Omental fat pad (tissue), 4 donors: ENCODE data around the gene OR1K1. TPM values are rescaled to one million over a fixed set of nuclear protein-coding genes. Genes with fewer than 3 reads are reported as not detected.
"Not testable (repeated sequence)": the region's sequence is repeated elsewhere in the genome, so short reads cannot be mapped to it uniquely, and the experiment has no call there.

Experiments
- ATAC-seq: fragments of 150-250 bp; one replicate; pipeline ENCODE4 v1.9.1; 2016; ENCODE audit warnings: mild to moderate bottlenecking, moderate library complexity; ENCODE audit not compliant: low FRiP score
- DNase-seq: peaks from one replicate; pipeline ENCODE4 v3.0.0-alpha.2; 2019; ENCODE audit warnings: low spot score
- total RNA-seq, 4 donors: library from RNA; depleted of rRNA; stranded (reverse); fragments of >200 nt; gene quantifications; one replicate each; pipeline ENCODE4 v1.1.0, GENCODE V29; 2016
- TF ChIP-seq, protein P1 (sequence below), 3 donors: fragments of 450-650 bp; IDR thresholded peaks; one replicate each; pipeline ENCODE4 v1.5.1; 2016 to 2017; ENCODE audit warnings: antibody characterized with exemption in 3 of 3, mild to moderate bottlenecking in 3 of 3, moderate library complexity in 2 of 3

OR1K1 gene
- total RNA-seq, 4 donors from 2014 or later, result not detected

DNA sequence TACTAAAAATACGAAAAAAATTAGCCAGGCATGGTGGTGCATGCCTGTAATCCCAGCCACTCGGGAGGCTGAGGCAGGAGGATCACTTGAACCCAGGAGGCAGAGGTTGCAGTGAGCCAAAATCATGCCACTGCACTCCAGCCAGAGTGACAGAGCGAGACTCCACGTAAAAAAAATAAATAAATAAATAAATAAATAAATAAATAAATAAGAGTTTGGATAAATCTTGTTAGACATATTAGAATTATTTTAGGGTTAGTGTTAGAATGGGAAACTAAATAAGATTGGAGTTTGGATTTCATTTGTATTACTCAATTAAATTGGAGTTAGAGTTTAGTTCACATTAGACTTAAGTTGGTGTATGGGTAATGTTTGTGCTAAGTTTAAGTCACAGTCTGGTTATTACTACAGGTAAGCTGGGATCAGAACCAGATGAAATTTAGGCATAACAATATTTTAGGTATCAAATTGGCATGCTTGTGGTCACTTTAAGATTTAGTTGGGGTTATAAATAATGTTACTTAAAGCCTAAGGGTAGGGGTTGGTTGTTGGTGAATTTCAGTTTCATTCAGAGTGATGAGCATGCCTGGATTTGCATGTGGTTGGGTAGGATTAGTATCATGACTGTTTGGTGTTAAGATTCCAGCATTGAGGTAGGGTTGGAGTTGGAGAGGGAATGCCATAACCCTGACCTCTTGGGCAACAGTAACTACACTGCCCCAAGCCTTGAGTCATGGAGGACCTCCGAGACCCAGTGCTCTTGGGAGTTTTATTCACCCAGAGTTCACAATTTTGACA, 7.9 kb upstream of the OR1K1 start:
- ATAC-seq (no peak), DNase-seq (no peak)
- TF ChIP-seq, protein P1, sequence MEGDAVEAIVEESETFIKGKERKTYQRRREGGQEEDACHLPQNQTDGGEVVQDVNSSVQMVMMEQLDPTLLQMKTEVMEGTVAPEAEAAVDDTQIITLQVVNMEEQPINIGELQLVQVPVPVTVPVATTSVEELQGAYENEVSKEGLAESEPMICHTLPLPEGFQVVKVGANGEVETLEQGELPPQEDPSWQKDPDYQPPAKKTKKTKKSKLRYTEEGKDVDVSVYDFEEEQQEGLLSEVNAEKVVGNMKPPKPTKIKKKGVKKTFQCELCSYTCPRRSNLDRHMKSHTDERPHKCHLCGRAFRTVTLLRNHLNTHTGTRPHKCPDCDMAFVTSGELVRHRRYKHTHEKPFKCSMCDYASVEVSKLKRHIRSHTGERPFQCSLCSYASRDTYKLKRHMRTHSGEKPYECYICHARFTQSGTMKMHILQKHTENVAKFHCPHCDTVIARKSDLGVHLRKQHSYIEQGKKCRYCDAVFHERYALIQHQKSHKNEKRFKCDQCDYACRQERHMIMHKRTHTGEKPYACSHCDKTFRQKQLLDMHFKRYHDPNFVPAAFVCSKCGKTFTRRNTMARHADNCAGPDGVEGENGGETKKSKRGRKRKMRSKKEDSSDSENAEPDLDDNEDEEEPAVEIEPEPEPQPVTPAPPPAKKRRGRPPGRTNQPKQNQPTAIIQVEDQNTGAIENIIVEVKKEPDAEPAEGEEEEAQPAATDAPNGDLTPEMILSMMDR (IDR thresholded peaks at IDR 0.05), result no peak

DNA sequence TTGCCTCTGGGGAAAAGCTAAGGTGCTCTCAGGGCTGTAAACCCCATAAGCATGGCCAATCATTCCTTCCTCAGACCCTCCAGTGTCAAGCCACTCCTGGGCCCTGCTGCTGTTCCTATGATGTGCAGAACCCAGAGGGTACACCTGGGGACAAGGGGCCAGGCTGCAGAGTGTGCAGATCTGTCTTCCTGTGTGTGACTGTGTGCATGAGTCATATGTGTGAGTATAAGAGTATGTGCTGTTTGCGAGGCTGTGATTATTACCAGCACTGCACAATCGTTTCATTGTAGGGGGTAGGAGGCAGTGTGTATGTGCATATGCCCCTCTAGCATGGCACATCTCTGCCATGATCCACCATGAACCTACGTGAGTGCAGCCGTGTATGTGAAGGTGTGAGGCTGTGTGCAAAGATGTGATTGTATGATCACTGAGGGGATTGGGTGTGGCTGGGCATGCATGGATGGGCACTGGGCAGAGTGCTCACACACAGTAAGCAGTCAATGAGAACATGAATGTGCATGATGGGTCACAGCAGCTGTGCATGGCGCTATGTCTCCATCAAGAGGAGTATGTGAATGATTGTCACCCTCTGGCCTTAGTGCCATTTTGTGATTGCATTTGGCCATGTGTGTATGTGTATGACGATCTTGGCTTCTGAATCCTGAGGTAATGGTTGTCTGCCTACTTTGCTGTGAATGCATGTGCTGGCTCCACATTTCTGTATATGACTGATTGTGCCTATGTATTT, 2.4 kb upstream of the OR1K1 start:
- no peak for ATAC-seq

DNA sequence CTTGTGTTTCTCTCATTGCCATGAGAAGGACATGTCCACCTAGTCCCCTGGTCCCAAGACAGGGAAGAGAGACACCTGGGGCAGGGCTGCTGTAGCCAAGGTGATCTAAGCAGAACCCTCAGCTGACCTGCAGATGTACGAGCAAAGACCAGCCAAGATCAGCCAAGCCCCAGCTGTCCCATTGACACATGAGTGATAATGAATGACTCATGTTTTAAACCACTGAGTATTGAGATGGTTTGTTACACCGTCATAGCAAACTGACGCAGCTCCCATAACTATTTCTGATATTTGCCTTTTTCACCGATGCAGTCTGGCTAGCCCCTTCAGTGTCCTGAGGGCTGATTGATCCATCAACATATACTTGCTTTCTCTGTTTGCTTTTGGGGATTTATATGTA, 6.7 kb downstream of the OR1K1 start:
- TF ChIP-seq, protein P1 (IDR thresholded peaks at IDR 0.05), result no peak
- DNase-seq (no peak), ATAC-seq (no peak)

More for the DNA sequence above, 2.4 kb upstream of the OR1K1 start:
- no peak for DNase-seq
- TF ChIP-seq, protein P1 (IDR thresholded peaks at IDR 0.05), result no peak

DNA sequence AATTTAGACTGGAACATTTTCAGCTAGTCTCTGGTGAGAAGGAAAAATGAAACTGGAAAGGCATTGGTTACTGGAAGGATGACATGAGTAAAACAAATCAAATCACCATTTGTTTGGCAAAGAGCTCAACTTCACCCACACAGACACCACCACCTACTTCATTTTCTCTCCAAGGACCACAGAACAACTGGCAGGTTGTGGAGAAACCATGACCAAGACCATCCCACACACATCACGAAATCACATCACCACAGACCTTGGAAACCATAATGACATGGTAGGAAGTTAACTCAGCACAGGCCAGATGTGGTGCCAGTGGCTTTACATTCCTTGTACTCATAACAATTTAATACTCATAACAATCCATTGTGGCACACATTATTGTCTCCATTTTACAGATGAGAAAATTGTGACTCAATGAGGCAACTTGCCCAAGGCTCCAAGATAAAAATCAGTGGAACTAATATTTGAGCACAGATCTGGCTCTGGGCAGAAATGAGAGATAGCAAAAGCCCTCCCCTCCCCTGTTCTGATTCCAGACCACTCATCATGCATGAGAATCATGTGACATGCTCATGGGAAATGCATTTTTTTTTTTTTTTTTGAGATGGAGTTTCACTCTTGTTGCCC, 7.5 kb downstream of the OR1K1 start:
- ATAC-seq, result no peak
- DNase-seq, result no peak
- TF ChIP-seq, protein P1 (IDR thresholded peaks at IDR 0.05), result no peak

DNA sequence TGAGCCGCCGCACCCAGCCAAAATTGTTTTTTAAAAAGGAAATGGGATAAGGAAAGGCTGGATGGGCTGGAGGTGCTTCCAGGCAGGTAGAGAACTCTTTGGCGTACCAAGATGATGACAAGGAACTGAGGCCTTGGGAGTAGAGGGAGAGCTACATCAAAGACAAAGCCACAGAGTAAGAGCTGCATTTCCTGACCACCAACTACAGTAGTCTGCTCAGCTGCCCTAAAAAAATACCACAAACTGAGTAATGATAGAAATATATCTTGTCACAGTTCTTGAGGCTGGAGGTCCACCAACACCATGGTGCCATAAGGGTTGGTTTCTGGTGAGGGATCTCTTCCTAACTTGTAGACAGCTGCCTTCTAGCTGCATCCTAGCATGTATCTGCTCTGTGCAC, 8.2 kb downstream of the OR1K1 start:
- DNase-seq, result no peak
- TF ChIP-seq, protein P1 (IDR thresholded peaks at IDR 0.05), result no peak
- ATAC-seq, result no peak

DNA sequence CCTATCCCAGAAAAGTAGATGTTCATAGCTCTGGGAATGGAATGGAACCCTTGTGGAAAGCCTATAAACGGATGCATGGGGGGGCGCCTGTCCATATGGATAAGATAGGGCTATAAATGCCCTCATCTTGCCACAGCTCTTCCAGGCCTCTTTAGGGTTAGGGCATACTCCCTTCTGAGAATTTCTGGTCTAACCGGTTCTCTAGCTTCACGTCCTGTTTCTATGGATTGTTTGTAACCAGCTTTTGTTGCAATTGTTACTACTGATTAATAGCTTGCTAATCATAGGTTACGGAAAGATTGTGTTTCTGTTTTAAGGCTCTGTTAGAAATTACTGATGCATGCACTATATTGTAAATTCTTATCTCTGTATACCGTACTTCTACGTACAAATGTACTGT, 9.3 kb downstream of the OR1K1 start:
- not testable (repeated sequence) for DNase-seq, ATAC-seq

DNA sequence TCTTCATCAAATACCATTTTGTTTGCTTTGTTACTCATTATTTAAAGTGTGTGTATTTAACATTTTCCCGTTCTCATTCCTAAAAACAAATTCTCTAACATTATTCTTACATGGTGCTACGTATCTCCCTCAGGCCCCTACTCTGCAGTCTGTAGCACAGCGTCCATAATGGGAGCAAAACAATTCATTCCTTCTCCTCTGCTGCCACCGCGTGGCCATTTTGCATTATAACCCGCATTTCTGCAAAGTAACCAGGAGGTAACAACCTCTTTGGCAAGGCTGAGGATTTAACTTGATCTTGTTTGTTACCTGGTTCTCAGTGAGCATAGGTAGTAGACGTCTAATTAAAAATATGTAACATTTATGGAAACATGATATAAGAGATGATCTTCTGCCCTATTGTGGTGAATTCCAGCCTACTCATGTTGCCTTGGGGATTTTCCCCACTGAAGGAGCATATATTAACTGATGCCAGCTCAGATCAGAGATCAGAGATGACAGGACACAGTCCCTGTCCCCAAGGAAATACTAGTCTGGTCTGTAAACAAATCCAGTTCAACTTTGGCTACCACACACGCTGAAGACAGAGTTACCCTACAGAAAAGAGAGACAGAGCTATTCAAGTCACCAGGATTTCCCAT, 10.5 kb downstream of the OR1K1 start:
- TF ChIP-seq, protein P1 (IDR thresholded peaks at IDR 0.05), result peak in 1 of 3 donors; percentile 70
- DNase-seq (no peak), ATAC-seq (no peak)
